OCI-LY7 (cell line): ENCODE data around the gene RAPGEF5.

Source experiments
- CTCF ChIP-seq: fragments of 200-600 bp; sonication (generic); conservative IDR thresholded peaks from 2 replicates; pipeline ENCODE4 v1.5.1; 2014; ENCODE audit warnings: mild to moderate bottlenecking, antibody characterized with exemption, low read length, moderate library complexity, mixed read lengths
- EZH2phosphoT487 ChIP-seq: fragments of 200-600 bp; sonication (generic); IDR thresholded peaks from 2 replicates; pipeline ENCODE4 v1.6.1; 2018; ENCODE audit warnings: low read depth, borderline replicate concordance, mild to moderate bottlenecking, mixed run types, antibody characterized with exemption, low read length, moderate library complexity, mixed read lengths

GRCh38 chr7:22393913-22394729, 37.2 kb upstream of the RAPGEF5 start:
- TF ChIP-seq CTCF (no peak), EZH2phosphoT487 (no peak)
